Panc1 (cell line): ENCODE results near the gene ACTRT2. TPM values are rescaled to one million over a fixed set of nuclear protein-coding genes. Genes with fewer than 3 reads are reported as not detected.

ENCODE experiments used
- ATAC-seq: fragments of 200-7000 bp; cut with Tn5 transposase; 2 replicates; pipeline ENCODE4 v1.9.1; 2020; ENCODE audit warnings: mild to moderate bottlenecking, moderate library complexity
- BruUV-seq: library from RNA; stranded (reverse); fragments of 400-500 nt; replicated peaks from 2 replicates; lab custom pipeline; 2021; lab: Mats Ljungman, UMichigan
- CTCF ChIA-PET: fragments of 300-600 bp; sonication (Branson Sonifier 250); formaldehyde crosslinking; loops from one replicate; lab custom pipeline; 2022; ENCODE audit warnings: antibody characterized with exemption; lab: Charles Lee
- POLR2A ChIA-PET: fragments of 300-600 bp; sonication (Branson Sonifier 250); formaldehyde crosslinking; loops from one replicate; lab custom pipeline; 2022; ENCODE audit warnings: antibody characterized with exemption; lab: Charles Lee
- DNase-seq: peaks from one replicate; pipeline ENCODE4 v3.0.0-alpha.2; 2010; ENCODE audit warnings: low read depth, low spot score
- H3K27ac ChIP-seq: 2 replicates; pipeline ENCODE4 v1.5.1; 2011; ENCODE audit warnings: mild to moderate bottlenecking, low read length, inconsistent platforms
- H3K27me3 ChIP-seq: fragments of 200-500 bp; sonication (Bioruptor generic); 2 replicates; pipeline ENCODE4 v1.6.0; 2014; ENCODE audit warnings: low read length, inconsistent platforms; ENCODE audit not compliant: control insufficient read depth, insufficient read depth
- H3K36me3 ChIP-seq: fragments of 200-500 bp; sonication (Bioruptor generic); 2 replicates; pipeline ENCODE4 v1.5.1; 2014; ENCODE audit warnings: inconsistent platforms, mild to moderate bottlenecking, low read length, moderate library complexity; ENCODE audit not compliant: control insufficient read depth, insufficient read depth
- H3K4me1 ChIP-seq: 2 replicates; pipeline ENCODE4 v1.5.1; 2011; ENCODE audit warnings: inconsistent platforms, mild to moderate bottlenecking, low read length, moderate library complexity; ENCODE audit not compliant: control insufficient read depth, insufficient read depth
- H3K4me3 ChIP-seq, 2 experiments: 2 replicates each; pipeline ENCODE4 v1.5.1; 2011 to 2012; ENCODE audit warnings: low read depth in 2 of 2, low read length in 2 of 2, mild to moderate bottlenecking in 2 of 2, inconsistent platforms in 1 of 2, moderate library complexity in 1 of 2
- H3K9me3 ChIP-seq: fragments of 200-500 bp; sonication (Bioruptor generic); 2 replicates; pipeline ENCODE4 v1.5.1; 2014; ENCODE audit warnings: low read depth, mild to moderate bottlenecking, inconsistent platforms, low read length, moderate library complexity; ENCODE audit not compliant: control insufficient read depth, insufficient read depth
- POLR2AphosphoS5 ChIP-seq: IDR thresholded peaks from 2 replicates; pipeline ENCODE4 v1.6.1; 2012; ENCODE audit warnings: mild to moderate bottlenecking, low read depth, low read length, moderate library complexity
- SIN3A ChIP-seq: IDR thresholded peaks from 2 replicates; pipeline ENCODE4 v1.6.1; 2012; ENCODE audit warnings: low read depth, mild to moderate bottlenecking, low read length, moderate library complexity, borderline replicate concordance; ENCODE audit not compliant: insufficient read depth
- TCF7L2 ChIP-seq: IDR thresholded peaks from 2 replicates; pipeline ENCODE4 v1.6.1; 2011; ENCODE audit warnings: mild to moderate bottlenecking, low read depth, low read length, inconsistent platforms
- in situ Hi-C: cut with HindIII; loops from 2 replicates; pipeline ENCODE4 v1.10.0; 2016; ENCODE audit warnings: low sequenced_read_pairs, low pct_unique_long_range_greater_than_20kb
- intact Hi-C: fragments of 100-400 bp; cut with micrococcal nuclease; formaldehyde crosslinking; loops from one replicate; pipeline ENCODE4 v1.10.0; 2022; ENCODE audit not compliant: unreplicated experiment
- total RNA-seq: library from RNA; stranded (reverse); gene quantifications from one replicate; pipeline ENCODE4 v1.2.1, GENCODE V29; 2021; ENCODE audit not compliant: unreplicated experiment
- TF ChIP-seq, protein P1 (sequence below): fragments of 450-650 bp; IDR thresholded peaks from 2 replicates; pipeline ENCODE4 v1.5.1; 2017; ENCODE audit warnings: mild to moderate bottlenecking
- TF ChIP-seq, protein P2 (sequence below), 2 experiments: IDR thresholded peaks; 2 replicates each; pipeline ENCODE4 v1.6.1; 2011 to 2012; ENCODE audit warnings: low read depth in 2 of 2, control low read depth in 1 of 2, low read length in 1 of 2, mild to moderate bottlenecking in 1 of 2, moderate library complexity in 1 of 2; ENCODE audit not compliant: insufficient read depth in 1 of 2

The ACTRT2 gene
- total RNA-seq, 1 experiment from 2014 or later: not detected

GRCh38 chr1:3036447-3037280, 15.4 kb downstream of the ACTRT2 start:
- no peaks in the 10 kb centered on the region for H3K36me3 ChIP-seq
- DNase-seq (no peak), ATAC-seq (peak; percentile 58; the same call in 1 of the 2 replicates)
- no peak for TF ChIP-seq TCF7L2
- no peak for TF ChIP-seq POLR2AphosphoS5
- TF ChIP-seq, protein P1, sequence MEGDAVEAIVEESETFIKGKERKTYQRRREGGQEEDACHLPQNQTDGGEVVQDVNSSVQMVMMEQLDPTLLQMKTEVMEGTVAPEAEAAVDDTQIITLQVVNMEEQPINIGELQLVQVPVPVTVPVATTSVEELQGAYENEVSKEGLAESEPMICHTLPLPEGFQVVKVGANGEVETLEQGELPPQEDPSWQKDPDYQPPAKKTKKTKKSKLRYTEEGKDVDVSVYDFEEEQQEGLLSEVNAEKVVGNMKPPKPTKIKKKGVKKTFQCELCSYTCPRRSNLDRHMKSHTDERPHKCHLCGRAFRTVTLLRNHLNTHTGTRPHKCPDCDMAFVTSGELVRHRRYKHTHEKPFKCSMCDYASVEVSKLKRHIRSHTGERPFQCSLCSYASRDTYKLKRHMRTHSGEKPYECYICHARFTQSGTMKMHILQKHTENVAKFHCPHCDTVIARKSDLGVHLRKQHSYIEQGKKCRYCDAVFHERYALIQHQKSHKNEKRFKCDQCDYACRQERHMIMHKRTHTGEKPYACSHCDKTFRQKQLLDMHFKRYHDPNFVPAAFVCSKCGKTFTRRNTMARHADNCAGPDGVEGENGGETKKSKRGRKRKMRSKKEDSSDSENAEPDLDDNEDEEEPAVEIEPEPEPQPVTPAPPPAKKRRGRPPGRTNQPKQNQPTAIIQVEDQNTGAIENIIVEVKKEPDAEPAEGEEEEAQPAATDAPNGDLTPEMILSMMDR: no peak
- TF ChIP-seq SIN3A: no peak
- TF ChIP-seq, protein P2, sequence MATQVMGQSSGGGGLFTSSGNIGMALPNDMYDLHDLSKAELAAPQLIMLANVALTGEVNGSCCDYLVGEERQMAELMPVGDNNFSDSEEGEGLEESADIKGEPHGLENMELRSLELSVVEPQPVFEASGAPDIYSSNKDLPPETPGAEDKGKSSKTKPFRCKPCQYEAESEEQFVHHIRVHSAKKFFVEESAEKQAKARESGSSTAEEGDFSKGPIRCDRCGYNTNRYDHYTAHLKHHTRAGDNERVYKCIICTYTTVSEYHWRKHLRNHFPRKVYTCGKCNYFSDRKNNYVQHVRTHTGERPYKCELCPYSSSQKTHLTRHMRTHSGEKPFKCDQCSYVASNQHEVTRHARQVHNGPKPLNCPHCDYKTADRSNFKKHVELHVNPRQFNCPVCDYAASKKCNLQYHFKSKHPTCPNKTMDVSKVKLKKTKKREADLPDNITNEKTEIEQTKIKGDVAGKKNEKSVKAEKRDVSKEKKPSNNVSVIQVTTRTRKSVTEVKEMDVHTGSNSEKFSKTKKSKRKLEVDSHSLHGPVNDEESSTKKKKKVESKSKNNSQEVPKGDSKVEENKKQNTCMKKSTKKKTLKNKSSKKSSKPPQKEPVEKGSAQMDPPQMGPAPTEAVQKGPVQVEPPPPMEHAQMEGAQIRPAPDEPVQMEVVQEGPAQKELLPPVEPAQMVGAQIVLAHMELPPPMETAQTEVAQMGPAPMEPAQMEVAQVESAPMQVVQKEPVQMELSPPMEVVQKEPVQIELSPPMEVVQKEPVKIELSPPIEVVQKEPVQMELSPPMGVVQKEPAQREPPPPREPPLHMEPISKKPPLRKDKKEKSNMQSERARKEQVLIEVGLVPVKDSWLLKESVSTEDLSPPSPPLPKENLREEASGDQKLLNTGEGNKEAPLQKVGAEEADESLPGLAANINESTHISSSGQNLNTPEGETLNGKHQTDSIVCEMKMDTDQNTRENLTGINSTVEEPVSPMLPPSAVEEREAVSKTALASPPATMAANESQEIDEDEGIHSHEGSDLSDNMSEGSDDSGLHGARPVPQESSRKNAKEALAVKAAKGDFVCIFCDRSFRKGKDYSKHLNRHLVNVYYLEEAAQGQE (IDR thresholded peaks at IDR 0.05; ENCODE audit: insufficient read depth in 1 of 2, low read depth in 2 of 2, low read length in 1 of 2): no peak
- intact Hi-C loops (no loop called here), in situ Hi-C loops (no loop called here)
- no peaks in the 10 kb centered on the region for H3K9me3 ChIP-seq
- no peak overlapping the region for H3K4me3 ChIP-seq
- ChIA-PET POLR2A (no interaction called here), CTCF (interaction anchor here (0.6 kb wide), 1 partner anchor 655 kb away, joined by 3 read pairs; no protein-coding TSS in a partner anchor)
- BruUV-seq: no TSS peak
- no peaks in the 10 kb centered on the region for H3K4me1 ChIP-seq
- H3K27ac ChIP-seq: no peak overlapping the region
- peaks cover 7% of the 10 kb centered on the region for H3K27me3 ChIP-seq

DNA sequence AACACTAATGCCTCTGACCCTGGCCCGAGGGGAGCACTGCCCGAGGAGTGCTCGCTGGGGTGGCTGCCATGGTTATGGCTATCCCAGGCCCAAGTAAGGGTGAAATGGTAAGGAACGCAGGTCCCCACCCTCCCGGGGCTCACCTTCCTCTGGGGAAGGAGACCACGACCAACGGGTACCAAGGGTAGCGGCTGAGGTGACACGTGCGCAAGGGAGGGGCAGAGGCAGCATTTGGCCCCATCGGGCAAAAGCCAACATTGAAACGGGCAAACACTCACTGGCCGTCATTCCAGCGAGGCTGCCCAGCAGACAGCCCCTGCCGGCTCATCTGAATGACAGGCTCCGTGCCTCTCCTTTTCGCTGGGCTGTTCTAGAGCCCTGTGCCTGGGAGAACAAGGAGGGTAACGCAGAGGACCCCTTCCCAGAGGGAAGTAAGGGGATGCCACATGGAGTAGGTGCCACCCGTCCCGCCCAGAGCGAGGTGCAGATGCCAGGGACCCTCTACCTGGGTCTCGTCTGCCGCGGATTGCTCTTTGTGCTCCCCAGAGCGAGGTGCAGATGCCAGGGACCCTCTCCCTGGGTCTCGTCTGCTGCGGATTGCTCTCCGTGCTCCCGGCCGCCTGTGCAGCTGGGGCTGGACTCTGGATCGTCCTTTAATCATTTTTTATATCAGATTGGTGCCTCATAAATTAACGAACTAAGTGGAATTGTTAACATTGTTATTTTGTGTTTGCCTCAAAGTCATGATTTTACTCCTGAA, 16.2 kb downstream of the ACTRT2 start:
- H3K27ac ChIP-seq: no peak overlapping the region
- no peaks in the 10 kb centered on the region for H3K36me3 ChIP-seq
- no peak for DNase-seq
- H3K27me3 ChIP-seq: peaks cover 7% of the 10 kb centered on the region
- POLR2A ChIA-PET: no interaction called here
- H3K9me3 ChIP-seq: no peaks in the 10 kb centered on the region
- no TSS peak for BruUV-seq
- no peaks in the 10 kb centered on the region for H3K4me1 ChIP-seq
- TF ChIP-seq, protein P2 (IDR thresholded peaks at IDR 0.05; ENCODE audit: insufficient read depth in 1 of 2, low read depth in 2 of 2, low read length in 1 of 2): no peak
- TF ChIP-seq POLR2AphosphoS5 (no peak), TCF7L2 (no peak), SIN3A (no peak)
- TF ChIP-seq, protein P1: no peak
- CTCF ChIA-PET: interaction anchor here (0.6 kb wide), 1 partner anchor 656 kb away, joined by 3 read pairs; no protein-coding TSS in a partner anchor
- in situ Hi-C loops (no loop called here), intact Hi-C loops (no loop called here)
- ATAC-seq: no peak
- H3K4me3 ChIP-seq: no peak overlapping the region
